Measurements from ENCODE around the gene TRMT11.
A peak's percentile ranks its signal among the peaks of the same experiment; 100 is the strongest.

TRMT11 gene

GRCh38 chr6:125974214-125974866 lies 12.0 kb upstream of the TRMT11 start:
- no peak for DNase-seq

GRCh38 chr6:125979101-125979500 lies 7.2 kb upstream of the TRMT11 start:
- TF ChIP-seq CTCF (IDR thresholded peaks at IDR 0.05; ENCODE audit: low read depth, low read length), result no peak
- no peak for DNase-seq

More at GRCh38 chr6:125974214-125974866, 12.0 kb upstream of the TRMT11 start:
- TF ChIP-seq CTCF (IDR thresholded peaks at IDR 0.05; ENCODE audit: low read depth, low read length), result peak; percentile 58
- Histone ChIP-seq H3K4me3 (ENCODE audit: low read depth, low read length) (no peak overlapping the region), H3K4me1 (no peaks in the 10 kb centered on the region), H3K9me3 (no peaks in the 10 kb centered on the region), H3K36me3 (no peaks in the 10 kb centered on the region), H3K27me3 (no peaks in the 10 kb centered on the region)

GRCh38 chr6:125981571-125982185 lies 4.7 kb upstream of the TRMT11 start:
- Histone ChIP-seq H3K4me3 (ENCODE audit: low read depth, low read length) (no peak overlapping the region), H3K36me3 (no peaks in the 10 kb centered on the region), H3K9me3 (no peaks in the 10 kb centered on the region), H3K4me1 (no peaks in the 10 kb centered on the region), H3K27me3 (no peaks in the 10 kb centered on the region)
- TF ChIP-seq CTCF (IDR thresholded peaks at IDR 0.05; ENCODE audit: low read depth, low read length), result no peak
- DNase-seq, result no peak

More at GRCh38 chr6:125979101-125979500, 7.2 kb upstream of the TRMT11 start:
- Histone ChIP-seq H3K27me3 (no peaks in the 10 kb centered on the region), H3K4me3 (ENCODE audit: low read depth, low read length) (no peak overlapping the region), H3K9me3 (no peaks in the 10 kb centered on the region), H3K36me3 (no peaks in the 10 kb centered on the region), H3K4me1 (no peaks in the 10 kb centered on the region)

GRCh38 chr6:125983246-125983945 lies 2.9 kb upstream of the TRMT11 start:
- no peaks in the 10 kb centered on the region for H3K27me3 ChIP-seq
- H3K4me3 ChIP-seq (ENCODE audit: low read depth, low read length), result no peak overlapping the region
- DNase-seq, result no peak
- H3K4me1 ChIP-seq, result no peaks in the 10 kb centered on the region
- TF ChIP-seq CTCF (IDR thresholded peaks at IDR 0.05; ENCODE audit: low read depth, low read length), result no peak
- no peaks in the 10 kb centered on the region for H3K36me3 ChIP-seq
- no peaks in the 10 kb centered on the region for H3K9me3 ChIP-seq

- no peaks in the 10 kb centered on the region for H3K4me1 ChIP-seq
- no peaks in the 10 kb centered on the region for H3K27me3 ChIP-seq
- no peak for TF ChIP-seq CTCF (IDR thresholded peaks at IDR 0.05; ENCODE audit: low read depth, low read length)
- no peak overlapping the region for H3K4me3 ChIP-seq (ENCODE audit: low read depth, low read length)
- no peak for DNase-seq
- H3K9me3 ChIP-seq, result no peaks in the 10 kb centered on the region
- no peaks in the 10 kb centered on the region for H3K36me3 ChIP-seq
These were observed 2.0 kb upstream of the TRMT11 start for GRCh38 chr6:125984311-125984710.

GRCh38 chr6:125985522-125985921 lies 818 bp upstream of the TRMT11 start:
- H3K4me1 ChIP-seq, result no peaks in the 10 kb centered on the region
- no peaks in the 10 kb centered on the region for H3K36me3 ChIP-seq
- no peaks in the 10 kb centered on the region for H3K27me3 ChIP-seq
- DNase-seq, result no peak
- H3K4me3 ChIP-seq (ENCODE audit: low read depth, low read length), result peak overlapping the region; percentile 96
- no peak for TF ChIP-seq CTCF (IDR thresholded peaks at IDR 0.05; ENCODE audit: low read depth, low read length)
- no peaks in the 10 kb centered on the region for H3K9me3 ChIP-seq
